ENCODE measurements around the gene C7.
"Not testable (repeated sequence)": the region's sequence is repeated elsewhere in the genome, so short reads cannot be mapped to it uniquely, and the experiment has no call there.

The C7 gene

GRCh38 chr5:40895440-40896425, 13.6 kb upstream of the C7 start:
- not testable (repeated sequence) for H3K9me3 Mint-ChIP-seq; H3K4me1 Mint-ChIP-seq; ATAC-seq (replicated peaks); H3K27ac Mint-ChIP-seq; H3K4me3 Mint-ChIP-seq; DNase-seq; H3K36me3 Mint-ChIP-seq
- H3K27me3 Mint-ChIP-seq, result peaks cover 0 to 21% of the 10 kb centered on the region in 2 donors

GRCh38 chr5:40904205-40904993, 4.9 kb upstream of the C7 start:
- H3K4me3 Mint-ChIP-seq, result no peak overlapping the region
- H3K27me3 Mint-ChIP-seq, result peaks cover 11% of the 10 kb centered on the region in 2 donors
- no peaks in the 10 kb centered on the region for H3K36me3 Mint-ChIP-seq
- peaks cover 9 to 13% of the 10 kb centered on the region in 2 donors for H3K4me1 Mint-ChIP-seq
- ATAC-seq (replicated peaks) (peak; percentile 81 to 94), DNase-seq (peak; percentile 8)
- H3K27ac Mint-ChIP-seq, result no peak overlapping the region
- H3K9me3 Mint-ChIP-seq, result peaks cover 0 to 1% of the 10 kb centered on the region in 2 donors

- DNase-seq, result no peak
- ATAC-seq (replicated peaks), result peak; percentile 10 to 20
- Mint-ChIP-seq H3K4me1 (peaks cover 9 to 13% of the 10 kb centered on the region in 2 donors), H3K27me3 (peaks cover 11% of the 10 kb centered on the region in 2 donors), H3K4me3 (no peak overlapping the region), H3K36me3 (no peaks in the 10 kb centered on the region), H3K9me3 (no peaks in the 10 kb centered on the region), H3K27ac (no peak overlapping the region)
These were observed 4.3 kb upstream of the C7 start for GRCh38 chr5:40904994-40905306.

- H3K4me3 Mint-ChIP-seq, result no peak overlapping the region
- no peaks in the 10 kb centered on the region for H3K9me3 Mint-ChIP-seq
- peaks cover 9 to 13% of the 10 kb centered on the region in 2 donors for H3K4me1 Mint-ChIP-seq
- DNase-seq (no peak), ATAC-seq (replicated peaks) (no peak)
- H3K36me3 Mint-ChIP-seq, result no peaks in the 10 kb centered on the region
- peak overlapping the region; percentile 2 for H3K27ac Mint-ChIP-seq
- peaks cover 14 to 15% of the 10 kb centered on the region in 2 donors for H3K27me3 Mint-ChIP-seq
These were observed 2.9 kb upstream of the C7 start for GRCh38 chr5:40906351-40906751.

GRCh38 chr5:40909723-40910122, 426 bp downstream of the C7 start:
- peaks cover 9 to 13% of the 10 kb centered on the region in 2 donors for H3K4me1 Mint-ChIP-seq
- H3K36me3 Mint-ChIP-seq, result no peaks in the 10 kb centered on the region
- ATAC-seq (replicated peaks), result no peak
- no peak overlapping the region for H3K27ac Mint-ChIP-seq
- DNase-seq, result no peak
- H3K27me3 Mint-ChIP-seq, result peaks cover 21 to 23% of the 10 kb centered on the region in 2 donors
- no peak overlapping the region for H3K4me3 Mint-ChIP-seq
- no peaks in the 10 kb centered on the region for H3K9me3 Mint-ChIP-seq

- ATAC-seq (replicated peaks), result no peak
- H3K36me3 Mint-ChIP-seq, result no peaks in the 10 kb centered on the region
- no peaks in the 10 kb centered on the region for H3K9me3 Mint-ChIP-seq
- DNase-seq, result no peak
- no peak overlapping the region for H3K4me3 Mint-ChIP-seq
- peaks cover 21 to 23% of the 10 kb centered on the region in 2 donors for H3K27me3 Mint-ChIP-seq
- H3K4me1 Mint-ChIP-seq, result peaks cover 0 to 4% of the 10 kb centered on the region in 2 donors
- no peak overlapping the region for H3K27ac Mint-ChIP-seq
These were observed 2.0 kb downstream of the C7 start for GRCh38 chr5:40911266-40911665.

- Mint-ChIP-seq H3K36me3 (no peaks in the 10 kb centered on the region), H3K27ac (no peak overlapping the region), H3K4me3 (no peak overlapping the region), H3K4me1 (peaks cover 0 to 2% of the 10 kb centered on the region in 2 donors), H3K27me3 (peaks cover 10 to 15% of the 10 kb centered on the region in 2 donors), H3K9me3 (no peaks in the 10 kb centered on the region)
- DNase-seq (no peak), ATAC-seq (replicated peaks) (no peak)
These were observed 5.5 kb downstream of the C7 start for GRCh38 chr5:40914835-40915234.

GRCh38 chr5:40915341-40915926, 6.1 kb downstream of the C7 start:
- no peak for ATAC-seq (replicated peaks)
- no peaks in the 10 kb centered on the region for H3K36me3 Mint-ChIP-seq
- no peaks in the 10 kb centered on the region for H3K9me3 Mint-ChIP-seq
- no peak overlapping the region for H3K4me3 Mint-ChIP-seq
- H3K4me1 Mint-ChIP-seq, result peaks cover 0 to 2% of the 10 kb centered on the region in 2 donors
- DNase-seq, result no peak
- H3K27me3 Mint-ChIP-seq, result peaks cover 10 to 15% of the 10 kb centered on the region in 2 donors
- H3K27ac Mint-ChIP-seq, result no peak overlapping the region

- ATAC-seq (replicated peaks) (no peak), DNase-seq (no peak)
- no peaks in the 10 kb centered on the region for H3K9me3 Mint-ChIP-seq
- H3K4me3 Mint-ChIP-seq, result no peak overlapping the region
- H3K36me3 Mint-ChIP-seq, result no peaks in the 10 kb centered on the region
- H3K27ac Mint-ChIP-seq, result no peak overlapping the region
- H3K4me1 Mint-ChIP-seq, result peaks cover 0 to 2% of the 10 kb centered on the region in 2 donors
- H3K27me3 Mint-ChIP-seq, result peaks cover 8 to 13% of the 10 kb centered on the region in 2 donors
These were observed 6.9 kb downstream of the C7 start for GRCh38 chr5:40916226-40916625.

- DNase-seq, result no peak
- no peak overlapping the region for H3K4me3 Mint-ChIP-seq
- no peaks in the 10 kb centered on the region for H3K4me1 Mint-ChIP-seq
- peaks cover 14 to 16% of the 10 kb centered on the region in 2 donors for H3K9me3 Mint-ChIP-seq
- no peak for ATAC-seq (replicated peaks)
- no peaks in the 10 kb centered on the region for H3K27me3 Mint-ChIP-seq
- peaks cover 0 to 4% of the 10 kb centered on the region in 2 donors for H3K36me3 Mint-ChIP-seq
- H3K27ac Mint-ChIP-seq, result no peak overlapping the region
These were observed 19.7 kb downstream of the C7 start for GRCh38 chr5:40928886-40929448.

GRCh38 chr5:40932766-40933165, 23.5 kb downstream of the C7 start:
- Mint-ChIP-seq H3K9me3 (no peaks in the 10 kb centered on the region), H3K4me1 (no peaks in the 10 kb centered on the region), H3K27ac (no peak overlapping the region), H3K27me3 (no peaks in the 10 kb centered on the region), H3K4me3 (no peak overlapping the region), H3K36me3 (no peaks in the 10 kb centered on the region)
- ATAC-seq (replicated peaks), result no peak
- no peak for DNase-seq

- Mint-ChIP-seq H3K4me1 (no peaks in the 10 kb centered on the region), H3K4me3 (no peak overlapping the region), H3K9me3 (no peaks in the 10 kb centered on the region), H3K27ac (no peak overlapping the region), H3K36me3 (no peaks in the 10 kb centered on the region), H3K27me3 (no peaks in the 10 kb centered on the region)
- no peak for ATAC-seq (replicated peaks)
- no peak for DNase-seq
These were observed 27.8 kb downstream of the C7 start for GRCh38 chr5:40937075-40937474.

- no peak for DNase-seq
- no peaks in the 10 kb centered on the region for H3K27me3 Mint-ChIP-seq
- no peaks in the 10 kb centered on the region for H3K4me1 Mint-ChIP-seq
- no peak overlapping the region for H3K4me3 Mint-ChIP-seq
- no peaks in the 10 kb centered on the region for H3K9me3 Mint-ChIP-seq
- ATAC-seq (replicated peaks), result peak; percentile 83 to 89
- no peak overlapping the region for H3K27ac Mint-ChIP-seq
- H3K36me3 Mint-ChIP-seq, result no peaks in the 10 kb centered on the region
These were observed 30.5 kb downstream of the C7 start for GRCh38 chr5:40939753-40940152.

GRCh38 chr5:40945111-40945510, 35.8 kb downstream of the C7 start:
- Mint-ChIP-seq H3K27me3 (no peaks in the 10 kb centered on the region), H3K9me3 (no peaks in the 10 kb centered on the region), H3K4me3 (no peak overlapping the region), H3K27ac (no peak overlapping the region), H3K4me1 (no peaks in the 10 kb centered on the region), H3K36me3 (no peaks in the 10 kb centered on the region)
- DNase-seq (no peak), ATAC-seq (replicated peaks) (no peak)
